Neural cell (in vitro differentiated cells): ENCODE data around the gene PCLO. TPM values are rescaled to one million over a fixed set of nuclear protein-coding genes. Genes with fewer than 3 reads are reported as not detected.

Experiments
- H2AFZ ChIP-seq: fragments of 200-600, 300-800 bp; sonication (generic), shearing (Covaris generic); 2 replicates; pipeline ENCODE4 v1.6.0; 2014; ENCODE audit warnings: low read depth, mild to moderate bottlenecking, antibody characterized with exemption, low read length, moderate library complexity
- H3F3A ChIP-seq: fragments of 200-600 bp; shearing (Covaris generic); 2 replicates; pipeline ENCODE4 v1.6.1; 2016; ENCODE audit warnings: mild to moderate bottlenecking, moderate library complexity, mixed read lengths, antibody characterized with exemption, low read length; ENCODE audit not compliant: insufficient read depth, poor library complexity, severe bottlenecking
- H3K27ac ChIP-seq: fragments of 200-600, 300-800 bp; sonication (generic), shearing (Covaris generic); 2 replicates; pipeline ENCODE4 v1.5.1; 2014; ENCODE audit warnings: mild to moderate bottlenecking, low read length, moderate library complexity
- H3K27me3 ChIP-seq: fragments of 300-800, 200-600 bp; sonication (generic), shearing (Covaris generic); 2 replicates; pipeline ENCODE4 v1.6.0; 2014; ENCODE audit warnings: mild to moderate bottlenecking, low read depth, low read length, moderate library complexity; ENCODE audit not compliant: insufficient read depth
- H3K36me3 ChIP-seq: fragments of 300-800, 200-600 bp; sonication (generic), shearing (Covaris generic); 2 replicates; pipeline ENCODE4 v1.5.1; 2014; ENCODE audit warnings: mild to moderate bottlenecking, antibody characterized with exemption, low read length, moderate library complexity; ENCODE audit not compliant: insufficient read depth
- H3K4me2 ChIP-seq: fragments of 300-800, 200-600 bp; sonication (generic), shearing (Covaris generic); 2 replicates; pipeline ENCODE4 v1.6.0; 2014; ENCODE audit warnings: mild to moderate bottlenecking, low read length
- H3K4me3 ChIP-seq: fragments of 300-800, 200-600 bp; sonication (generic), shearing (Covaris generic); 2 replicates; pipeline ENCODE4 v1.5.1; 2014; ENCODE audit warnings: mild to moderate bottlenecking, low read length, moderate library complexity
- H3K79me2 ChIP-seq: fragments of 200-600 bp; shearing (Covaris generic); replicated peaks from 2 replicates; pipeline ENCODE4 v1.6.0; 2014; ENCODE audit warnings: mild to moderate bottlenecking, low read length, moderate library complexity; ENCODE audit not compliant: insufficient read depth
- H3K9ac ChIP-seq: fragments of 300-800, 200-600 bp; sonication (generic), shearing (Covaris generic); 2 replicates; pipeline ENCODE4 v1.6.1; 2016; ENCODE audit warnings: mild to moderate bottlenecking, low read length, mixed read lengths
- H3K9me2 ChIP-seq: fragments of 200-600 bp; shearing (Covaris generic); 2 replicates; pipeline ENCODE4 v1.6.1; 2016; ENCODE audit warnings: mild to moderate bottlenecking, low read length, mixed read lengths; ENCODE audit not compliant: insufficient read depth
- H3K9me3 ChIP-seq: fragments of 200-600, 300-800 bp; sonication (generic), shearing (Covaris generic); 2 replicates; pipeline ENCODE4 v1.6.1; 2016; ENCODE audit warnings: mild to moderate bottlenecking, mixed run types, low read length, moderate library complexity, mixed read lengths
- H4K20me1 ChIP-seq: fragments of 200-600 bp; shearing (Covaris generic); 2 replicates; pipeline ENCODE4 v1.6.1; 2016; ENCODE audit warnings: mild to moderate bottlenecking, mixed run types; ENCODE audit not compliant: insufficient read depth
- CTCF ChIP-seq: fragments of 450-650 bp; IDR thresholded peaks from 2 replicates; pipeline ENCODE4 v1.5.1; 2014; ENCODE audit warnings: antibody characterized with exemption, mild to moderate bottlenecking, moderate library complexity; ENCODE audit not compliant: poor library complexity, severe bottlenecking
- EZH2 ChIP-seq: fragments of 200-600, 300-800 bp; shearing (Covaris generic), sonication (generic); IDR thresholded peaks from 2 replicates; pipeline ENCODE4 v1.6.1; 2014; ENCODE audit warnings: antibody characterized with exemption, low read length, borderline replicate concordance, mild to moderate bottlenecking; ENCODE audit not compliant: insufficient read depth, poor library complexity, severe bottlenecking
- MXI1 ChIP-seq: fragments of 450-650 bp; conservative IDR thresholded peaks from 2 replicates; pipeline ENCODE4 v1.6.1; 2014; ENCODE audit warnings: antibody characterized with exemption, mild to moderate bottlenecking; ENCODE audit not compliant: poor library complexity, severe bottlenecking
- POLR2AphosphoS5 ChIP-seq: IDR thresholded peaks from 2 replicates; pipeline ENCODE4 v1.6.1; 2012
- RAD21 ChIP-seq: fragments of 450-650 bp; conservative IDR thresholded peaks from 2 replicates; pipeline ENCODE4 v1.6.1; 2014; ENCODE audit warnings: antibody characterized with exemption, mild to moderate bottlenecking, moderate library complexity
- SMC3 ChIP-seq: fragments of 450-650 bp; conservative IDR thresholded peaks from 2 replicates; pipeline ENCODE4 v1.6.1; 2014; ENCODE audit warnings: antibody characterized with exemption, mild to moderate bottlenecking, moderate library complexity; ENCODE audit not compliant: poor library complexity
- TAF1 ChIP-seq: IDR thresholded peaks from 2 replicates; pipeline ENCODE4 v1.6.1; 2012; ENCODE audit warnings: low read depth
- polyA plus RNA-seq: library from polyadenylated mRNA; depleted of rRNA; stranded (reverse); fragments of >200 nt; gene quantifications from 2 replicates; pipeline ENCODE4 v1.2.3, GENCODE V29; 2014
- TF ChIP-seq, protein P1 (sequence below): IDR thresholded peaks from 2 replicates; pipeline ENCODE4 v1.6.1; 2012; ENCODE audit warnings: borderline replicate concordance

The PCLO gene
- polyA plus RNA-seq, 1 donor from 2014 or later = 25.5 TPM

GRCh38 chr7:82816272-82816671 is 346.4 kb downstream of the PCLO start:
- Histone ChIP-seq H3K79me2 (no peaks in the 10 kb centered on the region), H3K4me3 (no peak overlapping the region), H2AFZ (no peak overlapping the region), H3K27ac (no peak overlapping the region), H3K27me3 (no peaks in the 10 kb centered on the region), H3K9me3 (no peaks in the 10 kb centered on the region), H3K4me2 (no peak overlapping the region), H3K9me2 (no peaks in the 10 kb centered on the region), H3F3A (no peaks in the 10 kb centered on the region), H4K20me1 (no peaks in the 10 kb centered on the region), H3K36me3 (peaks cover 12% of the 10 kb centered on the region), H3K9ac (no peak overlapping the region)
- TF ChIP-seq, protein P1, sequence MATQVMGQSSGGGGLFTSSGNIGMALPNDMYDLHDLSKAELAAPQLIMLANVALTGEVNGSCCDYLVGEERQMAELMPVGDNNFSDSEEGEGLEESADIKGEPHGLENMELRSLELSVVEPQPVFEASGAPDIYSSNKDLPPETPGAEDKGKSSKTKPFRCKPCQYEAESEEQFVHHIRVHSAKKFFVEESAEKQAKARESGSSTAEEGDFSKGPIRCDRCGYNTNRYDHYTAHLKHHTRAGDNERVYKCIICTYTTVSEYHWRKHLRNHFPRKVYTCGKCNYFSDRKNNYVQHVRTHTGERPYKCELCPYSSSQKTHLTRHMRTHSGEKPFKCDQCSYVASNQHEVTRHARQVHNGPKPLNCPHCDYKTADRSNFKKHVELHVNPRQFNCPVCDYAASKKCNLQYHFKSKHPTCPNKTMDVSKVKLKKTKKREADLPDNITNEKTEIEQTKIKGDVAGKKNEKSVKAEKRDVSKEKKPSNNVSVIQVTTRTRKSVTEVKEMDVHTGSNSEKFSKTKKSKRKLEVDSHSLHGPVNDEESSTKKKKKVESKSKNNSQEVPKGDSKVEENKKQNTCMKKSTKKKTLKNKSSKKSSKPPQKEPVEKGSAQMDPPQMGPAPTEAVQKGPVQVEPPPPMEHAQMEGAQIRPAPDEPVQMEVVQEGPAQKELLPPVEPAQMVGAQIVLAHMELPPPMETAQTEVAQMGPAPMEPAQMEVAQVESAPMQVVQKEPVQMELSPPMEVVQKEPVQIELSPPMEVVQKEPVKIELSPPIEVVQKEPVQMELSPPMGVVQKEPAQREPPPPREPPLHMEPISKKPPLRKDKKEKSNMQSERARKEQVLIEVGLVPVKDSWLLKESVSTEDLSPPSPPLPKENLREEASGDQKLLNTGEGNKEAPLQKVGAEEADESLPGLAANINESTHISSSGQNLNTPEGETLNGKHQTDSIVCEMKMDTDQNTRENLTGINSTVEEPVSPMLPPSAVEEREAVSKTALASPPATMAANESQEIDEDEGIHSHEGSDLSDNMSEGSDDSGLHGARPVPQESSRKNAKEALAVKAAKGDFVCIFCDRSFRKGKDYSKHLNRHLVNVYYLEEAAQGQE = no peak
- TF ChIP-seq POLR2AphosphoS5 (no peak), SMC3 (no peak), EZH2 (no peak), MXI1 (no peak), CTCF (no peak)

DNA sequence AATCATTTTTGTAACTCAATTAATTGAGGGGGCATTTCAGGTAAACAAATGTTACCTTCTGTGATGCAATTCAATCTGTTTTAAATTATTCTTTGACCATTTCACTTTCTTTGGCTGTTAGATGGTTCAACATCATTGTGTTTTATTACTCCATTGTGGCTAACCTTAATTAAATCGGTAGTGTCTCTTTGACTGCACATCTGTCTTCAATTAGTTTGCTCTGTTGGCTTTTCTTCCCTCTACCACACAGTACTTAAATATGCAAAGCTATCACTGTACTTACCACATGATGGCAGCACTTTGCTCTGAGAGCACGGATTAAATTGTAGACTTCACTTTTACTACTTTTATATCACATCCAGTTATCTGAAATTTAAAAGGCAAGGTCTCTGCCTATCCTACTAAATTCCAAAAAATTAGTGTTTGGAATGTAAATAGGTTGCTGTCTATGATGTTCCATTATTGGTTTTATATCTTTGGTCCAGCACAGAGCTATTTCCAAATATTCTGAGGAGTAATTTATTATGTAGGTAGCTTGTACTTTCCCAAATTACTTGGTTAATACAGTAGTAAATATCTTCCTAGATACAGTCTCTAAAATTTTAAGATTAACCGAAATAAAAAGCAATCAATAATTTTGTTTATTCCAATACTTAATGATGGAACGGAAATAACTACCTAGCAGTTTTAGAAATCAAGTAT is 352.0 kb downstream of the PCLO start:
- no peak overlapping the region for H3K4me3 ChIP-seq
- H3K27ac ChIP-seq = no peak overlapping the region
- H3K9ac ChIP-seq = no peak overlapping the region
- no peak overlapping the region for H3K4me2 ChIP-seq
- no peaks in the 10 kb centered on the region for H4K20me1 ChIP-seq
- no peaks in the 10 kb centered on the region for H3K79me2 ChIP-seq
- H2AFZ ChIP-seq = no peak overlapping the region
- no peaks in the 10 kb centered on the region for H3K27me3 ChIP-seq
- H3F3A ChIP-seq = peaks cover 3% of the 10 kb centered on the region
- no peaks in the 10 kb centered on the region for H3K9me2 ChIP-seq
- no peaks in the 10 kb centered on the region for H3K9me3 ChIP-seq
- no peaks in the 10 kb centered on the region for H3K36me3 ChIP-seq
- TF ChIP-seq CTCF (peak; percentile 80), EZH2 (no peak), SMC3 (peak; percentile 87), RAD21 (peak; percentile 80), TAF1 (no peak), POLR2AphosphoS5 (no peak)
